ENCODE results near the gene MIPOL1. TPM values are rescaled to one million over a fixed set of nuclear protein-coding genes. Genes with fewer than 3 reads are reported as not detected.

Gene MIPOL1
- total RNA-seq, 4 donors from 2014 or later: 11.4 to 25.7 (median 18.9) TPM

- H3K27ac ChIP-seq: no peak overlapping the region
- peaks cover 0 to 27% (median 8%) of the 10 kb centered on the region in 4 donors for H3K4me1 ChIP-seq
- H3K36me3 ChIP-seq: no peaks in the 10 kb centered on the region
- H3K27me3 ChIP-seq: no peaks in the 10 kb centered on the region
- H3K4me3 ChIP-seq: no peak overlapping the region
- no peak for TF ChIP-seq CTCF (IDR thresholded peaks at IDR 0.05)
- TF ChIP-seq POLR2A (IDR thresholded peaks at IDR 0.05): no peak
- no peak for TF ChIP-seq EP300 (IDR thresholded peaks at IDR 0.05)
- no peak for DNase-seq (ENCODE audit: low spot score in 2 of 2)
- H3K9me3 ChIP-seq: no peaks in the 10 kb centered on the region
- WGBS, 2 donors: 89 to 94% methylated on average over 8 of the region's 8 CpGs
These were observed 27.5 kb upstream of the MIPOL1 start for GRCh38 chr14:37170237-37170636.

GRCh38 chr14:37170993-37171392, 26.7 kb upstream of the MIPOL1 start:
- H3K36me3 ChIP-seq: no peaks in the 10 kb centered on the region

GRCh38 chr14:37171678-37172023, 26.1 kb upstream of the MIPOL1 start:
- H3K27me3 ChIP-seq: no peaks in the 10 kb centered on the region
- H3K27ac ChIP-seq: peak overlapping the region; percentile 89 to 92 (median 90)
- no peaks in the 10 kb centered on the region for H3K9me3 ChIP-seq
- H3K36me3 ChIP-seq: no peaks in the 10 kb centered on the region
- peak overlapping the region; percentile 74 to 84 (median 78) for H3K4me3 ChIP-seq
- H3K4me1 ChIP-seq: peaks cover 0 to 27% (median 8%) of the 10 kb centered on the region in 4 donors
- 5% methylated on average over 6 of the region's 6 CpGs for WGBS, 2 donors
- TF ChIP-seq POLR2A (IDR thresholded peaks at IDR 0.05): no peak
- TF ChIP-seq EP300 (IDR thresholded peaks at IDR 0.05): no peak
- TF ChIP-seq CTCF (IDR thresholded peaks at IDR 0.05): no peak
- no peak for DNase-seq (ENCODE audit: low spot score in 2 of 2)

More at GRCh38 chr14:37170993-37171392, 26.7 kb upstream of the MIPOL1 start:
- WGBS, 2 donors: 77 to 78% methylated on average over 10 of the region's 10 CpGs
- Histone ChIP-seq H3K27ac (no peak overlapping the region), H3K27me3 (no peaks in the 10 kb centered on the region), H3K4me3 (no peak overlapping the region), H3K4me1 (peaks cover 0 to 27% (median 8%) of the 10 kb centered on the region in 4 donors), H3K9me3 (no peaks in the 10 kb centered on the region)
- TF ChIP-seq EP300 (IDR thresholded peaks at IDR 0.05) (no peak), CTCF (IDR thresholded peaks at IDR 0.05) (no peak), POLR2A (IDR thresholded peaks at IDR 0.05) (no peak)
- DNase-seq (ENCODE audit: low spot score in 2 of 2): no peak

GRCh38 chr14:37172024-37172869, 25.5 kb upstream of the MIPOL1 start, which contains the start of gene SLC25A21:
Gene SLC25A21 (minus strand): TSS chr14:37172606.
- Histone ChIP-seq H3K27ac (peak within 1 kb of the TSS; percentile 89 to 92 (median 90)), H3K9me3 (no peaks in the 10 kb centered on the region), H3K4me3 (peak within 1 kb of the TSS; percentile 74 to 84 (median 78)), H3K4me1 (peaks cover 0 to 27% (median 8%) of the 10 kb centered on the region in 4 donors), H3K36me3 (no peaks in the 10 kb centered on the region), H3K27me3 (no peaks in the 10 kb centered on the region)
- peak; percentile 46 to 50 for DNase-seq (ENCODE audit: low spot score in 2 of 2)
- TF ChIP-seq CTCF (IDR thresholded peaks at IDR 0.05) (peak in 2 of 5 experiments; percentile 40 to 47), POLR2A (IDR thresholded peaks at IDR 0.05) (peak; percentile 22 to 32), EP300 (IDR thresholded peaks at IDR 0.05) (peak in 1 of 2 donors; percentile 74)
- WGBS, 2 donors: 0 to 1% methylated on average over 26 to 55 of the region's 66 CpGs

Data from tibial nerve (tissue), 4 donors.